HG02678 (cell line): Measurements from ENCODE around the gene TRIM66.

ENCODE experiments used
- ATAC-seq: cut with Tn5 transposase; IDR thresholded peaks from one replicate; pipeline ENCODE4 v1.9.1; 2021; ENCODE audit warnings: mild to moderate bottlenecking, moderate library complexity; ENCODE audit not compliant: unreplicated experiment

Gene TRIM66

DNA sequence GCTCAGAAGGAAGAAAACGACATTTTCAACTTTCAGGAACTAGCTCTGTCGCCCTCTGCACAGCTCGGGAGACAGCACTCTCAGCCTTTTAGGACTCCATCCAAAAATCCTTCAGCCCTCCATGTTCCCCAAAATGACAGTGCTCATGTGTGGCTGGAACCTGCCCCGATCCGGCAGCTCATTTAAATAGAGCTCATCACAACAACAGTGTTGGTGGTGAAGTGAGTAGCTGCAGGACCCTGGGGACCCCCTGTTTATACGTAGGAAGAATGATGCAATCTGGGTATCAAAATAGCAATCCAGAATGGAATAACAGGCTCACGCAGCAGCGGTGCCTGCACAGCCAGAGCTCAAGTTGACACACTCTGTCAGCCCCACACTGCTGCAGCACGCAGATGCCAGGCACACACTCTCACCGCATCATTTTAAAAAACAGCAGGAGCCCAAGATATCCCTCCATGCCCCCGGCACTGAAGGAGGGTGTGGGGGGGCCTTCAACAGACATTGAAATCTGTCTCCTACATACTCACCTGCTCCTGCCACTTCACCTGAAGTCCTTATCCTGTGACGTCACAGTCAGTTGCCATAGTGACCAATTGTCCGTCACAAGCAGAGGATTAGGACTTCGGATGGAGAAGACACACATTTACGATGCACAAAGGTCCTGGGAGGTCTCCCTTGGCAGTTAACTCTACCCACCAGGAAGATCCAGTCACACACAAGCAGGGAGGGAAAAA lies 24.0 kb downstream of the TRIM66 start:
- no peak for ATAC-seq

DNA sequence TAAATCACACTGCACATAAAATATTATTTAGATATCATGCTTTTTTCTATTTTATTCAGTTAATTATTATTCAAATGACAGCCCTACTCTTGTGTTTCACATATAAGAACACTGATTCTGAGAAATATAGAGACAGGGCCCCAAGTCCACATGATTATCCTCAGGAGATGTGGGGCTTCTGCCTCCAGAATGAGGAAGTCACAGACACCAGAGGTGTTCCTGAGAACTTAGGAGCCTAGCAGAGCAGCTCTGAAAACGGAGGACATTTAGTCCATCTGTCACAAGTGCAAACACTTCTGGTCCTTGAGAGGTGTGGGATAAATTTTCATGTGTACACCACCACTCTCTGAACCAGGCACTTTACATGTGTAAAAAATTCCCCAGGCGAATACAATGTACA lies 26.2 kb downstream of the TRIM66 start:
- no peak for ATAC-seq

DNA sequence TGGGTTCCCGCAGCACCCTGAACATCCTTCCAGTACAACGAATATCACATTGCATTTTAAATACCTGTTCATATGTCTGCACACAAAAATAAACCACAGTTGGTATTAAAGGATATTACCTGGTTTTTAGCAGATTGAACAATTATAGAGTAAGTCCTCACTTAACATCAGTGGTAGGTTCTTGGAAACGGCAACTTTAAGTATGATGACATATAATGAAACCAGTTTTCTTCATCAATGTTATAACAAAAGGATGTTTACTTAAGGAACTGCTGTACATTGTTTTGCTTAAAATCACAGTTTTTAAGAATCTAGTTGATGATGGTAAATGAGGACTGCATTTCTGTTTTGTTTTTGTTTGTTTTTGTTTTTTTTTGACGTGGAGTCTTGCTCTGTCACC lies 28.0 kb downstream of the TRIM66 start:
- no peak for ATAC-seq

DNA sequence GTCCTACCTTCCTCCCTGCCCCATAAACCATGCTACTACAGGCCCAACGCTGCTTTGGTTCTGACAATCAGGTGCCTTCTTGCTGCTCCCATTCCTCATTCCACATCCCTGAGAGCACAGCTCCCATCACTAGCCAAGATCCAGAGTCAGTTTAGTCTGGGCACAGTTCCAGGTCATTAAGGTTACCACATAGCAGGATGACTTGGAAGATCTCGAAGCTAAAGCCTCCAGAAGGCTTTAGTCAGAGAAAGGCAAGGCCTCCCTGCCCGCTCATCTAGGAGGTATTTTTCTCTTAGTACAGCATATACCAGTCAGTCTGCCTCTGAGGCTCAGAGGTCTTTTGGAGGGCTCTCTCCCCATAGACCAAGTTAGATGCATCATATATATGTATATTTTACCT lies 30.3 kb downstream of the TRIM66 start:
- no peak for ATAC-seq

GRCh38 chr11:8650401-8650990 lies 32.0 kb downstream of the TRIM66 start:
- no peak for ATAC-seq

DNA sequence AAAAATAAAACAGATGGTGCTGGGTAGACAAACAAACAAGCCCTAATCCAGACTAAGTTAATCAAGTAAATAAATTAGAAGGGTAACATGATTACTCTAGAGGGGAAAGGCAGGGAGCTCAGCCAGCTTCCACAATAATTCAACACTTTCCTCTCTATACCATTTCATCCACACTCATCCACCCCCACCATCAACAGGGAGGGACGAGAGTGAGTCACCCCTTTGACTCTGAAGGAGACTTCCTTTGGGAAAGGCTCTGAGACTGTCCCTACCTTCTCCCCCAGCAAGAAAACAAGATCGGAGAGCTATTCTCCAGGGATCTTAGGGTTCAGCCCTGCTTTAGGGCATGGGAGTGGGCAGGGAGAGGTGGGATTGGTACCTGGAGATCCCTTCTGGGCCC lies 33.1 kb downstream of the TRIM66 start:
- ATAC-seq, result no peak

- no peak for ATAC-seq
Observed at GRCh38 chr11:8646873-8647272, 35.6 kb downstream of the TRIM66 start.

- ATAC-seq, result no peak
Observed at GRCh38 chr11:8642196-8642841, 40.1 kb downstream of the TRIM66 start.

DNA sequence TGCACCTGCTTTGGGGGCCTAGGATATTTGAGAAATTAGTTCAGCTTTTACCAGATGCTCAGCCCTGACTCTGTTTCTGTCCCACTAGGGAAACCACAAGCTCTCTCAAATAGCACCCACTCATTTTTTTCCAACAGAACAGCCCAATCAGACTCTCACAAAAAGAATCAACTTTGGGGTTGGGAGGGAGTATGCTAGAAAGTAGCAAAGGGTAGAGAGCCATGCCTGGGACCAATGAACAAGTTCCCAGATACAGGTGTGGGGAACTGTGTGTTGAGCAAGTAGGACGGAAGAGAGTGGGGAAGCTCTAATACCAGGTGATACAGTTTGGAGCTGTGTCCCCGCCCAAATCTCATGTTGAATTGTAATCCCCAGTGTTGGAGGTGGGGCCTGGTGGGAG lies 41.1 kb downstream of the TRIM66 start:
- ATAC-seq, result no peak

- no peak for ATAC-seq
Observed at GRCh38 chr11:8640267-8640906, 42.1 kb downstream of the TRIM66 start.

DNA sequence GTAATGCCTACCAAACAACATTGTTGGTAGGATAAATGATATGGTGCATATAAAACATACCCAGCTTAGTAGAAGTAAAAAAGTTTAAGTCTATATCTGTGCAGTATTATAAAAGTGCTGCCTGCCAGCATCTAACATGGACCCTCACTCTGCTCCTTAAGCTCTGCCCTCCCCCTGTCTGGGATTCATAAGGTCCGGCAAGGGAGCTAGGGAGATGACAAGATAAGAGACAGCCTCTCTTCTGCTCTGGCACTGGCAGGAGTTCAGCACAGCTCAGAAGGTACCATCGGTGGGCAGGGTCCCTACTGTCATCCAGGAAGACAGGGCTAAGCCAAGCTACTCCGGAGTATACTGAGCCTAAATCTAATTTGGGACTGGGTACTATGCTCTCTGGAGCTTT lies 42.8 kb downstream of the TRIM66 start:
- ATAC-seq, result no peak

GRCh38 chr11:8638300-8638699 lies 44.2 kb downstream of the TRIM66 start:
- ATAC-seq, result no peak

DNA sequence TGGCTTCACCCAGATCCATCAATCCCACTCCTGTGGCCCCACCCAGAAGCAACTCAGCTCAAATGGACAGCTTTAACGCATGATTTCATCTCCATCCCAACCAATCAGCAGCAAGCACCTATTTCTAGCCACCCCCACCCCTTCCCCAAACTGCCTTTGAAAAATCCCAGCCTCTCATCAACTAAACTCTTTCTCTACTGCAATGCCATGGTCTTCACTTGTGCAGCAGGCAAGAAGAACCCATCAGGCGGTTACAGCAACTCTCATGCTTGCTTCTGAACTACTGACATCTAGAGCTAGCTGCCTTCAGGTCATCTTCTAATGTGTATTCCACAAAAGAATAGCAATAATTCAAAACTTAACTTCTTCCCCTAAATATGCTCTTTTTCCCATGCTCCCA lies 46.3 kb downstream of the TRIM66 start:
- ATAC-seq, result no peak

DNA sequence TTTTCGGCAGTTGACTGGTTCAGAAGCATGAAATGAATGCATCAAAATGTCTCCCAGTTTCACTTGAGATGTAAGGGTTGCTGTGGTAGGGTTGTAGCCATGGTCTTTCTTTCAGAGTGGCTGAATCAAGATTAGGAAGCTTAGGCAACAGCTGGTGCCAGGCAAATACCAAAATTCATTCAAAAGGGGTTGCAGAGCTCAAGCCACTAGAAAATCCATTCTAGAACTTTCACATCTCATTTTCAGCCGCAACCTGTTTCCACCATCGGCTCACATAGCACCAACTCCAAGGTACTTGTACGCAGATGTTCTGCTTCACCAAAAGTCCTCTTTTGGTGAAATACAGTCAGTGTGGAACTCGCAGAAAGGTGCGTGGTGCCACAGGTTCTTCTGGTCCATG lies 48.0 kb downstream of the TRIM66 start:
- ATAC-seq, result no peak

DNA sequence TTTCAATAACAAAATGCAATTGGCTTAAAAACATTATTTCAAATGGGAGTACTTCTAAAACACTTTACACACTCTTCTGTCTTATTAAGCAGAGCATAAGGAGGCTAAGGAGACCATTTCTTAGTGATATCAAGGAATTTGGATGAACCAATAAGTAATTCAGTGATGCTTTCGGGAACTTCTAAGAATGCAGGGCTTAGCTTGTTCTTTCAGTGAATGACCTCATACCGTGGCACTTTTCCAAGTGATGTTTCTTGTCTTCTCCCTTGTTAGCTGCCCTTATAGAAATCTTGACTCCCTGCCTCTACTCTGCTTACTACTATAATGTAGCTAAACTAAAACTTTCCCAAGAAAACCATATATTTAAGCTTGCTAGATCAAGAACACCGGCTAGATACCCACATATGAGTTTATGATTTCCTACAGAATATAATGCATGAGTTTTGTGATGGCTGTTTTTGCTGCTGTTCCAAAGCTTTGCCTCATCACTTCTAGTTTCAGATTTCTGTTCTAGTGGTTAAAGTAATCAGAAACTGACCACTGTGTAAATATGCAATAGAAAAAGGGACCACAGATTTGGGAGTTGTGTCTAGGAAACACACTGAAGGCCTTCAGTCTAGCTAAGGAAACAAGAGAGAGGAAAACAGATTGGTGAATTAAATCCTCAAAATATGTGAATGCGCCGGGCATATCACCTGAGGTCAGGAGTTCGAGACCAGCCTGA lies 50.9 kb downstream of the TRIM66 start:
- ATAC-seq, result no peak

GRCh38 chr11:8624698-8625097 lies 57.8 kb downstream of the TRIM66 start:
- no peak for ATAC-seq

- ATAC-seq, result no peak
Observed at GRCh38 chr11:8621147-8621546, 61.3 kb downstream of the TRIM66 start.

DNA sequence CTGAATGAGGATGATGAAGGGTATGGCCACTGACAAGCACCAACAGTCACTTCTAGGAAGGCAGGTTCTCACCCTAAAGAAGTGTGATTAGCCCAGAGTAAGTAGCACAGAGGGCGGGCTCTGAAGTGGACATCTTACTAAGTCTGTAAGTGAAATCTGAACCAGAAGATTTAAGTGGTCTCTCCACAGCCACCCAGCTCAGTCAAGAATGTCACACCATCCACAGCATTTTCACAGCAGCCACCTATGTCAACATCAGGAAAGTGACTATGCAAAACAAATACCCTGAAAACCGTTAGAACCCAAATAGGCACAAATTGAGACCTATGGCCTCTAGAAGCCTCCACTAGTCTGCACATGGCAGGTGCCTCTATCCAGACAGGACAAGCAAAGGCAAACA lies 65.4 kb downstream of the TRIM66 start:
- no peak for ATAC-seq

DNA sequence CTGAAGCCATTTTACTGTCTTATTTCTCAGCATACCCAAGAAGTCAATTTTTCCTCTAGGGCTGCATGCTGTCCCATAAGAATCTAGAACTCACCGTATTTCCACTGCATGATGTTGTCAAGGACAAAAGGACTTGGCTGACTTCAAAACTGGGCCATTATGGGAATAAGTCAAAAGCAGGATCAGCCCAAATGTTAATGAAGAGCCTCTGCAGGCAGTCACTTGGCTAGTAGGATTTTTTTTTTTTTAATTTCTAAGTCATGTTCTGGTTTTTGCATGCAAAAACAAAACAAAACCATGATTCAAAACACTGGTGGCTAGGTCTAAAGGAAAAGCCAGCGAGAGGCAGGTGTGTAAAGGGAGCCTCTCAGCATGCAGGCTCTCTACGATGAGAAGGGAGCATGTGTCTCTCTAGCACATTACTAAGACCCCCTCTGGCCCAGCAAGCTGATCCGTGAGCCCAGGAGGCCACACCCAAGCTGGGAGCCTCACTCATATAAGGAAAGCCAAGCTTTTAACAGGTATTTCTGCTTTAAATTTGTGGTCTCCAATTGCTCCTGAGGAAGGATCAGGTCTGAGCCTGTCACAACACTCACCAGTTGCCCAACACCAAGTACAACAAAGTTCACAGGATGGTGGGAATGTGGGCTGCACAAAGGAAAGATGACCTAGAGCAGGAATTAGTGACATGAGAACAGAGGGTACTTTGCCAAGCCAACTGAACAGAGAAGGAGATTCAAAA lies 67.0 kb downstream of the TRIM66 start:
- ATAC-seq, result no peak

GRCh38 chr11:8614497-8614896 lies 68.0 kb downstream of the TRIM66 start:
- no peak for ATAC-seq

DNA sequence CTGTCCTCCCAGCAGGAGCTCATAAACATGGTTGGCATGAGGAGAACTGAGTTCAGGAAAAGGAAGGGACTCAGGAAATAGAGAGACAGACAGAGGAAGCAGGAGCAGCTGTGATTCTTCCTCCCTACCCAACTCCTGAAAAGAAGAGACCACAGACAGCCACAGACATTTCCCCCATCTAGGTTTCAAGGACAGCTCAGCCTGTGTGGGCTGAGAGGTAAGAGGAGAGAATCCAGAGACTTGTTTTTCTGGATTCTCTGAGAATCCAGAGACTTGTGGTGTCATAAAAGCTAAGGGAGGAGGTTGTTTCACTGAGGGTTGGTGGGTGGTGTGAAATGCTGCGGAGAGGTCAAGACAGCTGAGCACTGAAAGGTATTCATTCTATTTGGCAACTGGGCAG lies 69.4 kb downstream of the TRIM66 start:
- no peak for ATAC-seq
